Esophagus mucosa (tissue), 1 donor: ENCODE measurements around the gene PCDHA11. TPM values are rescaled to one million over a fixed set of nuclear protein-coding genes. Genes with fewer than 3 reads are reported as not detected.
"Not testable (repeated sequence)": the region's sequence is repeated elsewhere in the genome, so short reads cannot be mapped to it uniquely, and the experiment has no call there.

Experiments
- ATAC-seq: fragments of 200-7000 bp; cut with Tn5 transposase; one replicate; pipeline ENCODE4 v1.9.1; 2020
- total RNA-seq: library from RNA; stranded (reverse); gene quantifications from one replicate; pipeline ENCODE4 v1.2.4, GENCODE V29; 2023
- donor health status: DM: yes; HTN: yes; CAD: no.

PCDHA11 gene
- not detected for total RNA-seq

- ATAC-seq: no peak
Observed at GRCh38 chr5:140868721-140869554, at the start of gene PCDHA11. TSS of gene PCDHA11 (plus strand) at chr5:140868957. CDS start at chr5:140869104, 147 bp downstream.

- no peak for ATAC-seq
Observed at GRCh38 chr5:140821375-140822280, 47.1 kb upstream of the PCDHA11 start, which contains the start of gene PCDHA5. TSS of gene PCDHA5 (plus strand) at chr5:140821613.

- no peak for ATAC-seq
Observed at GRCh38 chr5:140822281-140822629, 46.5 kb upstream of the PCDHA11 start.

GRCh38 chr5:140822969-140823368, 45.8 kb upstream of the PCDHA11 start:
- not testable (repeated sequence) for ATAC-seq

- no peak for ATAC-seq
Observed at GRCh38 chr5:140823475-140823874, 45.3 kb upstream of the PCDHA11 start.

- ATAC-seq: no peak
Observed at GRCh38 chr5:140827704-140828361, 40.9 kb upstream of the PCDHA11 start, which contains the start of gene PCDHA6. TSS of gene PCDHA6 (plus strand) at chr5:140827960. CDS start at chr5:140828092, 132 bp downstream.

GRCh38 chr5:140828362-140828737, 40.4 kb upstream of the PCDHA11 start:
- ATAC-seq: no peak

GRCh38 chr5:140829511-140830501, 39.0 kb upstream of the PCDHA11 start:
- ATAC-seq: not testable (repeated sequence)

GRCh38 chr5:140833993-140834392, 34.8 kb upstream of the PCDHA11 start, which contains the start of gene PCDHA7:
TSS of gene PCDHA7 (plus strand) at chr5:140834269. CDS start at chr5:140834384, 115 bp downstream.
- no peak for ATAC-seq

- not testable (repeated sequence) for ATAC-seq
Observed at GRCh38 chr5:140834439-140835008, 34.2 kb upstream of the PCDHA11 start.

GRCh38 chr5:140835622-140836510, 32.9 kb upstream of the PCDHA11 start:
- no peak for ATAC-seq

- ATAC-seq: no peak
Observed at GRCh38 chr5:140840978-140841962, 27.5 kb upstream of the PCDHA11 start, which contains the start of gene PCDHA8. TSS of gene PCDHA8 (plus strand) at chr5:140841187. CDS start at chr5:140841322, 135 bp downstream.

GRCh38 chr5:140842798-140843733, 25.7 kb upstream of the PCDHA11 start:
- no peak for ATAC-seq

- not testable (repeated sequence) for ATAC-seq
Observed at GRCh38 chr5:140848139-140849102, 20.3 kb upstream of the PCDHA11 start, which contains the start of gene PCDHA9. TSS of gene PCDHA9 (plus strand) at chr5:140848382. CDS start at chr5:140848496, 114 bp downstream.

GRCh38 chr5:140849831-140850634, 18.7 kb upstream of the PCDHA11 start:
- not testable (repeated sequence) for ATAC-seq
